GM21367 (cell line): Measurements from ENCODE around the gene TMBIM1.
"Not testable (repeated sequence)": the region's sequence is repeated elsewhere in the genome, so short reads cannot be mapped to it uniquely, and the experiment has no call there.

Experiments used
- ATAC-seq: cut with Tn5 transposase; IDR thresholded peaks from one replicate; pipeline ENCODE4 v1.9.1; 2021; ENCODE audit not compliant: unreplicated experiment

The TMBIM1 gene

GRCh38 chr2:218319813-218320365, 27.6 kb upstream of the TMBIM1 start:
- ATAC-seq, result no peak

GRCh38 chr2:218318241-218318640, 25.9 kb upstream of the TMBIM1 start:
- no peak for ATAC-seq

DNA sequence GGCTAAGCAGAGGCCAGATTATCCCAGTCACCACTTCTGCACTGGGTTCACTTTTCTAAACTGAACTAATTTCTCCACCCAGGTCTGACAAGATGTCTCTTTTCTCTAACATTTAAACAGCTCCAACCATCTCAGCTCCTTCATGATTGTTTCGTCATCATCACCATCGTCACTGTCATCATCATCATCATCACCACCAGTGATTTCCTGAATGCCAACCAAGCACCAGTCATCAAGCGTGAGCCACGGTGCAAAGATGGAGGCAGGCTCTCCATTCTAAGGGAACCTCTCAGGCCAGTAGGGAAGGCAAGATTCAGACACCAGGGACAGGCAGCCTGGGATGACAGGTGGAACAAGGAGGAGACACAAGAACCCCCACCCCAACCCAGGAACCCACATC, 25.5 kb upstream of the TMBIM1 start:
- no peak for ATAC-seq

- no peak for ATAC-seq
Observed at GRCh38 chr2:218317303-218317630, 25.0 kb upstream of the TMBIM1 start.

- ATAC-seq, result no peak
Observed at GRCh38 chr2:218315397-218315796, 23.1 kb upstream of the TMBIM1 start.

DNA sequence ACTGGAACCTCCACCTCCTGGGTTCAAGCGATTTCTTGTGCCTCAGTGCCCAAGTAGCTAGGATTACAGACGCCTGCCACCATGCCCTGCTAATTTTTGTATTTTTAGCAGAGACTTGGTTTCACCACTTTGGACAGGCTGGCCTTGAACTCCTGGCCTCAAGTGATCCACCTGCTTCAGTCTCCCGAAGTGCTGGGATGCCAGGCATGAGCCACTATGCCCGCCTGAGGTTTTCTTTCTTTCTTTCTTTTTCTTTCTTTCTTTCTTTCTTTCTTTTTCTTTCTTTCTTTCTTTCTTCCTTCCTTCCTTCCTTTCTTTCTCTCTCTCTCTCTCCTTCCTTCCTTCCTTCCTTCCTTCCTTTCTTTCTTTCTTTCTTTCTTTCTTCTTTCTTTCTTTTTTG, 22.5 kb upstream of the TMBIM1 start:
- ATAC-seq, result not testable (repeated sequence)

DNA sequence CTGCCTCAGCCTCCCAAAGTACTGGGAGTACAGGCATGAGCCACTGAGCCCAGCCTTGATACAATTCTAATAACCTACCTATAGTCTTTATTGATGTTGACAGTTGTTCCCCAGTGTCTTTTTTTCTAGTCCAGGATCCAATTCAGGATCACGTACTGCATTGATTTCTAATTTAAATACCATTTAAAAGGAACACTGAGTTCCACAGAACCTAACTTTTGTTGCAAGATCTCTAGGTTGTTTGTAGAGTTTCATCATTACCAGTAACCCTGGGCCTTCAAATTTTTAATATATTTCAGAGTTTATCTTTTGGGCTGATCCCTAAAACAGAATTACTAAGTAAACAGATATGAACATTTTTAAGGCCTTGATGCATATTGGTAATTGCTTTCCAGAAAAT, 21.1 kb upstream of the TMBIM1 start:
- no peak for ATAC-seq

DNA sequence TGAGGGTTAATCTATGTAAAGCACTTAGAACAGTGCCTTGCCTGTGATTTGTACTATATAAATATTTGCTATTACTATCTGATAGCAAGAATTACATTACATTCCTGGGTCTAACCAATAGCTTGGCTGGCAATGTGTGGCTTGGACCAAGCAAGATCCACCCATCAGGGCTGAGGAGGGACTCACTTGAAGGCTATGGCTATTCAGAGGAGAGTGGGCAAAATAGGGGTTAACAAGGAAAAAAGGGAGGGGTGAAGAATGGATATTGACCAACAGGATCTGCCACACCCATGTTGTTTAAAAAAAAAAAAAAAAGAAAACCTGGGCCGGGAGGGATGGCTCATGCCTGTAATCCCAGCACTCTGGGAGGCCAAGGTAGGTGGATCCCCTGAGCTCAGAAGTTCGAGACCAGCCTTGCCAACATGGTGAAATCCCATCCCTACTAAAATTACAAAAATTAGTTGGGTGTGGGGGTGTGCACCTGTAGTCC, 20.0 kb upstream of the TMBIM1 start:
- ATAC-seq, result no peak

DNA sequence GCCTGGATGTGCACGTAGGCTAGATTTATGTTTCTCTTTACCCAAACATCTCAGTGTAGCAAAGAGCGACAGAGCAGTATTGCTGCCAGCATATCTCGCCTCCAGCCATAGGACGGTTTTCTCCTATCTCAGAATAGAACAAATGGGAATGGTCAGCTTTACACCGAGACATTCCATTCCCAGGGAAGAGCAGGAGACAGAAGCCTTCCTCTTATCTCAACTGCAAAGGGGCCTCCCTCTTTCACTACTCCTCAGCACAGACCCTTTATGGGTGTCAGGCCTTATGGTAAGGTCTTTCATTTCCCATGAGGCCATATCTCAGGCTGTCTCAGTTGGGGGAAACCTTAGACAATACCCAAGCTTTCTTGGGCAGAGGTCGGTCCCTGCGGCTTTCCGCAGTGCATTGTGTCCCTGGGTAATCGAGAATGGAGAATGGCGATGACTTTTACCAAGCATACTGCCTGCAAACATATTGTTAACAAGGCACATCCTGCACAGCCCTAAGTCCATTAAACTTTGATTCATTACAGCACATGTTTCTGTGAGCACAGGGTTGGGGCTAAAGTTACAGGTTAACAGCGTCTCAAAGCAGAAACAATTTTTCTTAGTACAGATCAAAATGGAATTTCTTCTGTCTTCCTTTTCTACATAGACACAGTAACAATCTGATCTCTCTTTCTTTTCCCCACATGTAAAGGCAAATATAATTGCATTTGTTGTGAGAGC, 19.4 kb upstream of the TMBIM1 start:
- not testable (repeated sequence) for ATAC-seq

DNA sequence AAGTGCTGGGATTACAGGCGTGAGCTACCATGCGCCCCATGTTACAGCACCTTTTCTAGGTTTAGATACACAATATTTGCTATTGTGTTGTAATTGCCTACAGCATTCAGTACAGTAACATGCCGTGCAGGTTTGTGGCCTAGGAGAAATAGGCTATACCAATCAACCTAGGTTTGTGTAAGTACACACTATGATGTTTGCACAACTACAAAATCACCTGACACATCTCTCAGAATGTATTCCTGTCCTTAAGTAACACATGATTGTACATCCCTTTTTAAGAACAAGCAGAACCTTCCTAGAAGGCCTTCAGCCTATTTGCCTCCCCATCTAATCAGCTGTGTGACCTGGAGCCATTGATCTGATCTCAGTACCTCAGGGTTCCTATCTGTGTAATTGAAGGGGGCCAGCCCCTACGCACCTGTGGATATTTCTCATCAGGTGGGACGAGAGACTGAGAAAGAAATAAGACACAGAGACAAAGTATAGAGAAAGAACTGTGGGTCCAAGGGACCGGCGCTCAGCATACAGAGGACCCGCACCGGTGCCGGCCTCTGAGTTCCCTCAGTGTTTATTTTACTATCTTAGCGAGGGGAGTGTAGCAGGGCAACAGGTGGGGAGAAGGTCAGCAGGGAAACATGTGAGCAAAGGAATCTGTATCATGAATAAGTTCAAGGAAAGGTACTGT, 18.7 kb upstream of the TMBIM1 start:
- ATAC-seq, result no peak

DNA sequence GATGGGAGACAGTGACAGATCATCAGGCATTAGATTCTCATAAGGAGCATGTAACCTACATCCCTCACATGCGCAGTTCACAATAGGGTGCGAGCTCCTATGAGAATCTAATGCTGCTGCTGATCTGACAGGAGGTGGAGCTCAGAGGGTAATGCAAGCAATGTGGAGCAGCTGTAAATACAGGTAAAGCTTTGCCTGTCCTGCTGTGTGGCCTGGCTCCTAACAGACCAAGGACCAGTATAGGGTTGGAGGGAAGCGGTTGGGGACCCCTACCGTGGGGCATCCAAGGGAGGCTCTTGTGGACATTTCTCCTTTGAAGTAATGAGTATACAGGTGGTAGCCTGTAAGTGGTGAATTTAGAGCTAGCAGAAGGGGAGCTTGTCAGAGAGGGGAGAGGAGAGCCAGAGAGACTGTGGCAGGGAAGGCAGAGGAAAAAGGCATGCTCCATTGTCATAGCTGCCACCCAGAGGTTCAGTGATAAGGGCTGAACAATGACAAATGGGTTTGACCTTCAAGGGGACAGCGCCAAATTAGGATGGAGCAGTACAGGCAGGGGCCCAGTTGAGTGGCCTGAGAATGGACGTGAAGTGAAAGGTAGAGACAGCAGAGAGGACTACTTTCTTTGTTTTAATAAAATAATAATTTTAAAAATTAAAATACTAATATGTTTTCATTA, 15.2 kb upstream of the TMBIM1 start:
- no peak for ATAC-seq

GRCh38 chr2:218306184-218306920, 14.0 kb upstream of the TMBIM1 start:
- no peak for ATAC-seq

- no peak for ATAC-seq
Observed at GRCh38 chr2:218305383-218305782, 13.1 kb upstream of the TMBIM1 start.

- peak; percentile 73 for ATAC-seq
Observed at GRCh38 chr2:218301176-218301819, 9.0 kb upstream of the TMBIM1 start.

DNA sequence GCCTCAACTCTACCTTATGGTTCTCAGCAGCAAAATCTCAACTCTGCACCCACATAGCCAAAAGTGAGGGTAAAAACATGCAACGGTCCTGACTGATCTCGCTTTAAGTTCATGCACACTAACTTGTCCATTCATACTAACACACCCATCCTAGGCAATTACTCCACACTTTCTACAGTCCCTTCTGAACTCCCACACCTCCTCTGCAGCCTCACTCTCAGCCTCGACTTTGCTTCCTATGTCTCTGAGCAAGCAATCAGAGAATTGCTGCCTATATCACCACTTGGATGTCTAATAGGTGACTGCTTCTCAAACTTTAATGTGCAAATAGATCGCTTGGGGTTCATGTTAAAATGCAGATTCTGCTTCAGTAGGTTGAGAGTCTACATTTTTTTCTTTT, 7.8 kb upstream of the TMBIM1 start:
- ATAC-seq, result no peak

DNA sequence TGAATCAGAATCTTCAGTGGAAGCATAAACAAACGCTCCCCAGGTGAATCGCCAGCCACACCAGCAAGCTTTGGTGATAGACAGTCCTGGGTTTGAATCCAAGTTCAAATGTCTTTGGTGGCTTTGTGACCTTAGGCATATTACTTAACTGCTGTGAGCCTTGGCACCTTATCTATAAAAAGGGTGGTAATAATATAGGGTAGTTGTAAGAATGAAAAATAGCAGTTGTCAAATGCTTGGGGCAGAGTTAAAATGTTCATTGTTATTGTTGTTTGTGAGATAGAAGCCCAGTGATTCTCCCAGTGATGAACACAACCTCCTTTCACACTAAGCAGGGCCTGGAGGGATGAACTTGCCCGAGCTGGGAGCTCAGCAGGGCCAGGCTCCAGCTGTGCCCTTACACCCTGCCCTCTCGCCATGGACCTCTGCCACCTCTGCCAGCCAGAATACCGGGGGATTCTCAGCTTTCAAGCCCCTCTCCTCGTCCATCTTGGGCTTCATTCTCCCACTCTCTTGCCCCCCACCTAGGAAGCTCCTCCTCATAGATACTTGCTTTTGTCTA, 6.1 kb upstream of the TMBIM1 start:
- ATAC-seq, result no peak

- ATAC-seq, result no peak
Observed at GRCh38 chr2:218296847-218297246, 4.5 kb upstream of the TMBIM1 start.

DNA sequence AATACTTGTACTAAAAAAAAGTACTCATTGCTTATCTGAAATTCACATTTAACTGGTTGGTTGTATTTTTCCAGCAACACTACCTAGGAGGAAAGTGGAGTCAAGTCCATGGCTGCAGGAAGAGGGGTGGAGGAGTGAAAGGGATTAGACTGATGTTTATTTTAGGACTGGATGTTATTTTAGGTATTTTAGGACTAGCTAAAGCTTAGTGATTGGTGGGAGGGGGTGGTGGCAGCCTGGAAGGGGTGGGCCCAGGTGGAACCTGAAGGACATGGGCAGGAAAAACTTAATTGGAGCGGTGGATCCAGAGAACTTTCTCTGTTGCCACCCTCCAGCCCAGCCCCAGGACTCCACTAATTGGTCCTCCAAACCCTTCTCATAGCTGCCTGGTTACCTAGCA, 3.9 kb upstream of the TMBIM1 start:
- ATAC-seq, result no peak

DNA sequence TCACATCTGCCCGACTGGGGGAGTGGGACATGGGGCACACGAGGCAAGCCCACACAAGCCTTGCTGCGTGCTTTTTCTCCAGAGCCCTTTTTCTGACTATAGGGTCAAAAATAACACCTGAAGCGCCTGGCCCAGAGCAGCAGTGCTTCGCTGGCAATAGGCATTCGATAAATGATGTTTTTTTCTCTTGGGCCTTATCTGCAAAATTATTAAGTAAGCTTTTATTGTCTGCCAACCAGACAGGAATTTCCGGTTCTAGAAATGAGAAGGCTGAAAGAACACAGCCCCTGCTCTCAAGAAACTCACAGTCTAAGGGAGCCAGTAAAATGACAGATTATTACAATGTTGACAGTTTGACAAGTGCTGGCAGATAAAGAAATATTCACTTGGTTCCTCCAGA, 2.7 kb upstream of the TMBIM1 start:
- no peak for ATAC-seq

GRCh38 chr2:218294430-218295022, 2.2 kb upstream of the TMBIM1 start:
- no peak for ATAC-seq
